Stimulated activated CD8-positive, alpha-beta memory T cell treated with anti-CD3 and anti-CD28 coated beads, Interleukin-4, amount 100 ng/mL, for 48 hours (primary cell): ENCODE measurements around the gene BLVRB.
A peak's percentile ranks its signal among the peaks of the same experiment; 100 is the strongest.
"Not testable (repeated sequence)": the region's sequence is repeated elsewhere in the genome, so short reads cannot be mapped to it uniquely, and the experiment has no call there.

Experiments
- DNase-seq: peaks from one replicate; pipeline ENCODE4 v3.0.0-alpha.2; 2020

Gene BLVRB

GRCh38 chr19:40465557-40466218 is at the start of gene BLVRB:
BLVRB (minus strand) TSS chr19:40465745; CDS start chr19:40465688, 57 bp downstream.
- peak; percentile 100 for DNase-seq

GRCh38 chr19:40513741-40514315 is 48.3 kb upstream of the BLVRB start:
- DNase-seq = no peak

- DNase-seq = no peak
Measured at GRCh38 chr19:40513345-40513678, 47.8 kb upstream of the BLVRB start.

GRCh38 chr19:40512473-40513344 is 47.2 kb upstream of the BLVRB start:
- no peak for DNase-seq

- DNase-seq = no peak
Measured at GRCh38 chr19:40512110-40512472, 46.5 kb upstream of the BLVRB start.

- no peak for DNase-seq
Measured at GRCh38 chr19:40511487-40511886, 45.9 kb upstream of the BLVRB start.

GRCh38 chr19:40510526-40511115 is 45.1 kb upstream of the BLVRB start:
- DNase-seq = no peak

GRCh38 chr19:40508739-40509260 is 43.3 kb upstream of the BLVRB start:
- DNase-seq = no peak

GRCh38 chr19:40507892-40508291 is 42.3 kb upstream of the BLVRB start:
- DNase-seq = no peak

GRCh38 chr19:40506099-40506498 is 40.6 kb upstream of the BLVRB start:
- no peak for DNase-seq

- no peak for DNase-seq
Measured at GRCh38 chr19:40503320-40503695, 37.8 kb upstream of the BLVRB start.

GRCh38 chr19:40502647-40503319 is 37.2 kb upstream of the BLVRB start:
- DNase-seq = no peak

GRCh38 chr19:40502081-40502480 is 36.5 kb upstream of the BLVRB start:
- DNase-seq = no peak

GRCh38 chr19:40501599-40501998 is 36.1 kb upstream of the BLVRB start:
- DNase-seq = no peak

- not testable (repeated sequence) for DNase-seq
Measured at GRCh38 chr19:40500678-40501530, 35.4 kb upstream of the BLVRB start.

- DNase-seq = no peak
Measured at GRCh38 chr19:40499320-40499719, 33.8 kb upstream of the BLVRB start.

- DNase-seq = no peak
Measured at GRCh38 chr19:40497214-40497613, 31.7 kb upstream of the BLVRB start.

- no peak for DNase-seq
Measured at GRCh38 chr19:40494191-40494838, 28.8 kb upstream of the BLVRB start.

GRCh38 chr19:40493778-40494177 is 28.2 kb upstream of the BLVRB start:
- no peak for DNase-seq

GRCh38 chr19:40492274-40492673 is 26.7 kb upstream of the BLVRB start:
- no peak for DNase-seq

- DNase-seq = no peak
Measured at GRCh38 chr19:40489882-40490230, 24.3 kb upstream of the BLVRB start.

GRCh38 chr19:40486017-40486416 is 20.5 kb upstream of the BLVRB start:
- DNase-seq = no peak
